DMS153 treated with DMSO at 0.1 percent for 48 hours (cell line): ENCODE data around the gene PNRC2.
"Not testable (repeated sequence)": the region's sequence is repeated elsewhere in the genome, so short reads cannot be mapped to it uniquely, and the experiment has no call there.

Source experiments
- DNase-seq: peaks from one replicate; lab custom pipeline; 2025; ENCODE audit not compliant: unreplicated experiment; lab: John Stamatoyannopoulos, UW

Gene PNRC2

DNA sequence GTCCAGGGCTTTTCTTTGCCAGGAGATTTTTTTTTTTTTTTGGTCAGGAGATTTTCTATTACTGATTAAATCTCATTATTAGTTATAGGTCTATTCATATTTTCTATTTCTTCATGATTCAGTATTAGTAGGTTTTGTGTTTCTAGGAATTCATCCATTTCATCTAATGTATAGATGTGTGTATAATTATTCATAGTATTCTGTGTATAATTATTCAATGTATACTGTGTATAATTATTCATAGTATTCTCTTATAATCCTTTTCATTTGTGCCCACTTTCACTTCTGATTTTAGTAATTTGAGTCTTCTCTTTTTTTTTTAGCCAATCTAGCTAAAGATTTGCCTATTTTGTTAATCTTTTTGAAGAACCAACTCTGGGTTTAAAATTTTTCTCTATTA, 12.3 kb upstream of the PNRC2 start:
- no peak for DNase-seq

- DNase-seq, result no peak
Measured at GRCh38 chr1:23953020-23953419, 6.6 kb upstream of the PNRC2 start.

GRCh38 chr1:23957096-23957495, 2.5 kb upstream of the PNRC2 start:
- peak; percentile 62 for DNase-seq

DNA sequence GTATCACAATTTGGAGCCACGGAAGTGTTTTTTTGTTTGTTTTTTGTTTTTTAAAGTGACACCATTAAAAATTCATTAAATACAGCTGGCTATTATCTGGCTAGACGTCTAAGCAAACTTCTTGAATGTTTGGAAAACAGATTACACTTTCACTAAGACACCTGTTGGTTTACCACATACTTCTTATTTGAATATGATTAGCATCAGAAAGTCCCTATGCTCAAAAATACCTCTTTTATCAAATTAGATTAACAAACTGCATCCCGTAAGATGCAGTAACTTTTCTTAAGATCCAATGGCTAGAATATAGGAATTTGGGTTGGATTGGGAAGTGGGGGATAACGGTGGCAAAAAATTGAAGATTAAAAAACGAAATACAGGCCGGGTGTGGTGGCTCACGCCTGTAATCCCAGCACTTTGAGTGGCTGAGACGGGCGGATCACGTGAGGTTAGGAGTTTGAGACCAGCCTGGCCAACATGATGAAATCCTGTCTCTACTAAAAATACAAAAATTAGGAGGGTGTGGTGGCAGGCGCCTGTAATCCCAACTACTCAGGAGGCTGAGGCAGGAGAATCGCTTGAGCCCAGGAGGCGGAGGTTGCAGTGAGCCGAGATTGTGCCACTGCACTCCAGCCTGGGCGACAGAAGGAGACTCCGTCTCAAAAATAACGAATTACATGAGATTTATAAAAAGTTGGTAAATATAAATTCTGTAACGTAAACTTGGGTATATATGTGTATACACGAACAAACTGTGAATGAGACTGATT, 1.4 kb upstream of the PNRC2 start:
- DNase-seq, result not testable (repeated sequence)

GRCh38 chr1:23958810-23959460, 693 bp upstream of the PNRC2 start:
- DNase-seq, result peak; percentile 81

GRCh38 chr1:23960291-23961020, 828 bp downstream of the PNRC2 start:
- DNase-seq, result no peak

DNA sequence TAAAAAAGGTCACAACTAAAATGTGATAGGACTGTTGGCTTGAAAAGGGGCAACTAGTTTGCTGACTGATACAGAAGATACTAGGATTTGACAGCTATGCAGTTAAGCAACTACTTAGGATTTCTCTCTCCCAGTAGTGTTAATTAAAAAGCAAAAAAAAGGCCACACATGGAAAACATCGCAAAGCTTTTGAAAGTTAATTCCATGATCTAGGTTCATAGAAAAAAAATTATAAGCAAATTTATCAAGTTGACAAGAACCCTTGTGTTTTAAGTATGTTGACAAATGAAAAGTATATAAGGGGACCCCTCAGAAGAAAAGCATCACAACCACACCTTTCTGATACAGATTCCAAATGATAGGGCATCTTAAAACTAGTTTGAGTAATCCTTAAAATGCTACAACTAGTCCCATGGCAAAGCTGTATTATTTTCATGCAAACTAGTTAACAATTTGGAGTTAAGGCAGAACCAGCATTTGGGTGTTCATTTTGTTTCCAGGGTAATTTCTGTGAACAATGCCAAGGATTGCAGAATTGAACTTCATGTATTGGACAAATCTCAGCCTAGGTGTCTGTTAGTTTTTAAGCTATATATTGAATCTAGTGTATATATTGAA, 4.1 kb downstream of the PNRC2 start:
- DNase-seq, result no peak

DNA sequence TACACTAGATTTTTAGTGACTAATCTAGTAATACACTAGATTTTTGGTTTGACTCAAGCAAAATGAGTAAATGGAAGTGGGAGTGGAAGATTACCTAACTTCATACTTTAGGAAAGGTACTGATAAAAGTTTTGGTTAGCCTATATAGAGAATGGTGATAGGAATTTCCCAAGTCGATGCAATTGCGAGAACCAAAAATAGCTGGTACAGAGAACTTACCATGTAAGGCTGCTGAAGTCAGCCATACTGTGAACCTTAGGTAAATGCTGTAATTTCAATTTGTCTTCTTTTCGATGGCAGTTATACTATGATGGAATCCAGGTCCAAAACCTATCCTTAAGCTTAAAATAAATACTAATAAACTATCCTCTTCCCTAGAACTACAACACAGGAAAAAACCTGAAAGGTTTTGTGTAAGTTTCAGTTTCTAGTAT, 4.6 kb downstream of the PNRC2 start:
- DNase-seq, result no peak

DNA sequence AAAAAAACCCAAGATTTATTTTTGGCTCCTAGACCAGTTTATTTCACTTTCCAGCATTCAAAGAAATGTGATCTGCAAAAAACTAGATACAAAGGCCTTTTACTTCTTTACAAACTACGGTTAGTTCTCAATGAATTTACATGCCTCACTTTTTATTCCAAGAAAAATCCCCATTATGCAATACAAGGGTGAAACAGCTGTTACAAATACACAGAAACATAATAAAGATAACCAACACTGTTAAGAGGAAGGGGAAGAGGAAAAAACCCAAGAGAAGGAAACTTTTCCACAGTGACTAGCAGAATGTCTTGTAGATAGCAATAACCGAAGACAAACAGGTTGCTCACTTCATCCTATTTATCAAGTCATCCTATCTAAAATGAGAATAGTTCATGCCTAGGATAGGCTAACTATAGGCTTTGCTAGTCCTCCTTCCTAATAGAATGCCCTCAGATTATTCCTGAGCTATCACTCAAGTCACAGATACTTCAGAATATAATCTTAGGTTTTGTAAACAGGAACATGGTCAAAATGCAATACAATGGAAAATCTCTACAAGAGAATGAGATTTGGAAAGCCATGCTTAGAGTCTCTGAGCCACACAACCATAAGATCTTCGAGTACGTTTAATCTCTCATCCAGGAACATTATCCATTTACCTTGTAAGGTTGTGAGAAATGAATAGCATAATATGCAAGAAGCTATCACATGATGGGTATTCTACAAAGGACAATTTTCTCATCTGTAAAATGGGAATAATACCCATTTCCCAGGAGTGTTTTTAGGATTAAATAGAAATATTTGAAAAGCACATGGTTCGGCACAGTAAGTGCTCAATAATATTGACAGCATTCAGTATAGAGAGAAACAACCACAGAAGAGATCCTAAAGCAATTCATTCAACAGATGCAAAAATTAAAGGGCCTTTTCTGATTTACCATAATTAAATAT, 5.4 kb downstream of the PNRC2 start:
- DNase-seq, result no peak

DNA sequence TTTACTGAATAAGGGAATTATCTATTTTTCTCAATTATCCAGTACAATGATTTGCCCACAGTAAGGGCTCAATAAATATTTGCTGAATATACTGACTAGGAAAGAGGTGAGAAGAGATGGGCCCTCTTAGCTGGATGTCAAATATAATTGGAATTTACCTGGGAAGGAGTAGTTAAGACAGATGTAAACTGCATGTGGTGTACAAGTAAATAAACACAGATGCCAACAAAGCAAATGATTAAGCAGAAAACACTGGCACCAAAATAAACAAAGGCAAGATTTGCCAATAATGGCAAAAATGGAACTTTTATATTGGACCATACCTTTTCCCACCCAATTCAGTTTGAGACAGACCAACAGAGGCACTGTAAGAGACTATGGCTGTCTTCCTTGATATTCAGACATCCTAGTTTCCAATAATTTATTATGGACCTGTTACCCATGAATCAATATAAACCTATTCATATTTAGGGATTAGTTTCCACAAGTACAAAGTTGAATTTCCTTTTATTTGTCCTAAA, 7.4 kb downstream of the PNRC2 start:
- no peak for DNase-seq

GRCh38 chr1:23967871-23968270, 8.2 kb downstream of the PNRC2 start:
- DNase-seq, result no peak

DNA sequence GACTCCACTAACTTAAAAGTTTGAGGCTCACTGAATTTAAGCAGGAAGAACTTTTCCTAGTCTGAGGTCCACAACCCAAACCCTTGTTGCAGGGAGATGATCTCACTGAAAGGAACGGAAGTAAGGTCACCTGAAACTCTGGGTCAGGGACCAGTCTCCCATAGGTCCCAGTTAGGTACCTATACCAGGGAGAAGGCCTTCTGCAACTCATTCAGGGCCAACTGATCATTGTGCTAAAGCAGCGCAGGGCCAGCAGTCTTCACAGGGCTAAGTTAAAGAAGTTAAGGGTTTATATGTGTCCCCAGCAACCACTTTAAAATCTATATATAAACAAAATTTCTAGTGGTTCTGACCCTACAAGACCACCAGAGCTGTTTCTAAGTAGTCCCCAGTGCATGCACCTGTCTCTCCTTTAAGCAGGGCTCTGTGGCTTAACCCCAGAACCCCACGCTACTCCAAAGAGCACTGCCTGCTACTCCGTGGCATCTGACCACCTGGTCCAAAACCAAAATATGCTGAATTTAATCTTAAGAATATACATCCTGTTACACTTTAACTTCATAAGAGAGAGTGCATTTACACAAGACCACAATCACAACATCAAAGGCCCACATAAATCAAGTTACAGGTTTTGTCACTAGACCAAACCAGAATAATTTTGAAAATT, 17.7 kb downstream of the PNRC2 start:
- DNase-seq, result no peak

DNA sequence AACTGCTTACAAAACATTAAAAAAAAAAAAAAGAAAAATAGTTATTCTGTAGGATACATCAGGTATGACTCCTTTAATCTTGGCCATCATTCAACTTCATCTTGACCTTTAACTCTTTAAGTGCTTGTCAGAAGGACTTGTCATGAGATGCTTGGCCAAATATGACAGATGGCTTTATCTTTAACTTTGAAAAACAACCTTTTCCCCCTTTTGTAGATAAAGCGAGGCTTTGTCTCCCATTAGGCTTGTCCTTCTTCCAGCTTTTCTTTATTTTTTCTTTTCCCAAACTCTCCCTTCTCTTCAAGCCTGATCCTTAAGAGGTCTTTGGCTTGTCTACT, 18.2 kb downstream of the PNRC2 start:
- DNase-seq, result no peak

DNA sequence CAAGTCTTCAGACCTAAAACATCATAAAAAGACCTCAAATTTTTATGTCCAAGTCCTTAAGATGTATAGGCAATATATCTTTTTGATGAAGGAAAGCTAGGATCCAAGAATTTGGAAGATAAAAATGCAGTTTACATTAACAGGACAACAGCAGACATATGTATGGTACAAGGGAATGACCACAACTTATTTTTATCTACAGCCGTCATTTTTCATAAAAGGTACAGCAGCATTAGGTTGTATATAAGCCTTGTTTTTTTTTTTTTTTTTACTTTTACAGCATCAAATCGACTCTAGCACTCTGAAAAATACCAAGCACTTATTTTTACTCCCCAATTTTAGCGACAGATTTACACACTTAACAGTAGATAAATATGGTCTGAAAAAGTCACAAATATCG, 19.2 kb downstream of the PNRC2 start:
- no peak for DNase-seq

- DNase-seq, result no peak
Measured at GRCh38 chr1:23979387-23979880, 19.8 kb downstream of the PNRC2 start.

DNA sequence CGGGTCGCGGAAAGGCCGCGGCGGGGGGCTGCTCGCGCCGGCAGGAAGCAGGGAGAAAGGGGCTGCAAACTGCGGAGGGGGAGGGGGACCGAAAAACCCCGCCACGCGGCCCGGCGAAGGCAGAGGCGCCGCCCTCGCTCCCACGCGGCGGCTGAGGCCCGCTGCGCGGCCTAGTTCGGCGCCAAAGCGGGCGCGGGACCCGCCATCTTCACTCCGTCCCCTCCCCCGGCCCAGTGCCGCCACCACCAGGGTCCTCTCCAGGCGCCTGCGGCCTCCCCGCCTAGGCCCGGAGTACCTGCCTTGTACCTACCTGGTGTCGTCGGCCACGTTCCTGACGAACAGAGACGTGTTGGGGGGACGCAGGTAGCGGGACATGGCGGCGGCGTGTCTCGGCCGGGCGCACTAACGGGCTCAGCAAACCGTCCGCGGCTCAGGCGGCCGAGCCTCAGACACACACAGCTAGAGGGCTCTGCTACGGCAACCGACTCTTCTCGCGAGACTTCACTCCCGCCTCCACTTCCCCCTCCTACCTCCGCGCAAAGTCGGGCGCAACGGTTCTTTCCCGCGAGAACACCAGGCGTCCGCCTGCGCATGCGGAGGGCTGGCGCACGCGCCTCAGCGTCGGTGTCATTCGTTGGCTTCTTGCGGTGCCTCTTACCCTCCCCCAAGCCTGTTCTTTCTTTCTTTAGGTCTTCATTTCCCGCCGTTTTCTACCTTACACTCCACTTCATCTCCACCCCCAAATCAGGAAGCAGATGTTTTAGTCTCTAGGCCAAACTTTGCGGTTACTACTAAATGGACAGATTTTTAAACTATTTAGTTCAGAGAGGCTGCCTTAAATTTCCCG, 20.5 kb downstream of the PNRC2 start, which contains the start of gene SRSF10:
Gene SRSF10, minus strand, starts transcription at position 447 of the 847 bp plus-strand sequence. Its CDS starts 72 bp downstream, at position 375.
- DNase-seq, result peak; percentile 99

GRCh38 chr1:23980728-23981070, 21.1 kb downstream of the PNRC2 start:
- peak; percentile 69 for DNase-seq

- no peak for DNase-seq
Measured at GRCh38 chr1:23984417-23985186, 25.0 kb downstream of the PNRC2 start.
